ENCODE data around the gene GPR137.
"Not testable (repeated sequence)": the region's sequence is repeated elsewhere in the genome, so short reads cannot be mapped to it uniquely, and the experiment has no call there.

The GPR137 gene, protein sequence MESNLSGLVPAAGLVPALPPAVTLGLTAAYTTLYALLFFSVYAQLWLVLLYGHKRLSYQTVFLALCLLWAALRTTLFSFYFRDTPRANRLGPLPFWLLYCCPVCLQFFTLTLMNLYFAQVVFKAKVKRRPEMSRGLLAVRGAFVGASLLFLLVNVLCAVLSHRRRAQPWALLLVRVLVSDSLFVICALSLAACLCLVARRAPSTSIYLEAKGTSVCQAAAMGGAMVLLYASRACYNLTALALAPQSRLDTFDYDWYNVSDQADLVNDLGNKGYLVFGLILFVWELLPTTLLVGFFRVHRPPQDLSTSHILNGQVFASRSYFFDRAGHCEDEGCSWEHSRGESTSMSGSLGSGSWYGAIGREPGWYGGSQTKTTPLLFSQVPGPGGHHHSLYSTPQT

DNA sequence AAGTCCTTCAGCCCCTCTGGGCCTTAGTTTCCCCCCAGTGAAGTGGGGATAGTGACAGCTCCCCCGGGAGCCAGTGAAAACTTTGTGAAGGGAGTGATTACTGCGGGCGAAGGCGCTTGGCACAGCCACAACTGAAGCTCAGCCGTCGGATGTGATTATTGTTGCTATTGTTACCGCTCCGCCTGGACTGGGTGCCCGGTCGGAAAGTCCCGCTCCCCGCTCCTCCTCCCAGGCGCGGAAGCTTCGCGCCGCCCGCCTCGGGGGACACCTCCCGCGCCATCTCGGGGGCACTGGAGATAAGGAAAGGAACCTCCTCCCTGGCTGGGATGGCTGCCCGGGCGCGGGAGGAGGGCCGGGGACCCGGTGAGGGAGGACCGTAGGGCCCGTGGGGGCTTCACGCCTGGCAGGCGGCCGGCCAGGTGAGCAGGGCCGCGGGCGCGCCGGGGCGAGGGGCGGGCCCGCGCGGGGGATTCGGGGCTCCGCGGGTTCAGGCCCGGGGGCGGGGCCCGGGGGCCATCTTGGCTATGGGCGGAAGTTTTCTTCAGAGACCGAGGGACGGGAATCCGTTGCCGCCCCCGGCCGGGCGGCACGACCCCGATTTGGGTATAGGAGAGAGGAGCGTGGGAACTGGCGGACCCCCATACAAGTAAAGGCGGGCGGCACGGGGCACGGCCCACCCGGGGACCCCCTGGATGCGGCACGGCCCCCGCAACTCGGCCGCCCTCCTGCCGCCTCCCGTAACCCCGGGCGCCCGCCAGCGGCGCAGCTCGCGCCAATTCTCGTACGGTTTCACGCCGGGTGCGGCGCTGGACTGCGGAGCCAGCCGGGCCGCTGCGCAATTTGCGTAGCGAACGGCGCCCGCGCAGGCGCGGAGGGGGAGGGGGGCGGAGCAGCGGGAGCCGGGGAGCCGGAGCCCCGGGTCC, at the start of gene GPR137:
Gene GPR137, plus strand, starts transcription at position 887 of the 923 bp plus-strand sequence. CDS start 677 bp downstream, outside the sequence.
- peak; percentile 91 to 93 for DNase-seq

DNA sequence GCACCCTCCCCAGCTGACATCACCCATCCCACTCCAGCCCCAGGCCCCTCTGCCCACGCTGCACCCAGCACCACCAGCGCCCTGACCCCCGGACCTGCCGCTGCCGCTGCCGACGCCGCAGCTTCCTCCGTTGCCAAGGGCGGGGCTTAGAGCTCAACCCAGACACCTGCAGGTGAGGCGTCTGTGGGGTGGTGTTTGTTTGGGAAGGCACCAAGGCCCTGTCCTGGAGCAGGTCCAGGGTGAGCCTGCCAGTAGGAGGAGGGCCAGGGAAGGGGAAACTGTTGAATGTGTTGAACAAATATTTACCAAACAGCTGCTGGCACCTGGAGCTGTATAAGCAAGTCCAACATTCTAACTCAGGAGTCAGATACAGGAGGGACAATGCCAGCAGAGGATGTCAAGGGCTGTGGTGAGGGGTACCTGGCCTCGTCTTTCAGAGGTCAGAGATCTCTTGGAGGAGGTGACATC, 48.1 kb upstream of the GPR137 start:
- DNase-seq: no peak

DNA sequence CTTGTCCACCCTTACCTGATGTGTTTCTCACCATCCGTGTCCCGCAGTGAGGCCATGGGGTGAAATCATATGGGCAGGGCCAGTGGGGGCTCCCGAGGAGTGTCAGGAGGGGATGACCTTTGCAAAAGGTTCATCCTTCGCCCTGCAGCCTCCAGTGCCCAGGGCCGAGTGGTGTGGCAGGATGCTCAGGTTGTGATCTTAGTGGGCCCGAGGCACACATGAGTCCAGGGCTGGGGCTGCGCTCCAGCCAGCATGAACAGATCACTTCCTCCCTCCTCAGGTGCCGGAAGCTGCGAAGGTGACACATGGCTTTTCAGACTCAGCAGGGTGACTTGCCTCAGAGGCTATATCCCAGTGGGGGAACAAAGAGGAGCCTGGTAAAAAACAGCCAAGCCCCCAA, 47.6 kb upstream of the GPR137 start:
- DNase-seq: no peak

DNA sequence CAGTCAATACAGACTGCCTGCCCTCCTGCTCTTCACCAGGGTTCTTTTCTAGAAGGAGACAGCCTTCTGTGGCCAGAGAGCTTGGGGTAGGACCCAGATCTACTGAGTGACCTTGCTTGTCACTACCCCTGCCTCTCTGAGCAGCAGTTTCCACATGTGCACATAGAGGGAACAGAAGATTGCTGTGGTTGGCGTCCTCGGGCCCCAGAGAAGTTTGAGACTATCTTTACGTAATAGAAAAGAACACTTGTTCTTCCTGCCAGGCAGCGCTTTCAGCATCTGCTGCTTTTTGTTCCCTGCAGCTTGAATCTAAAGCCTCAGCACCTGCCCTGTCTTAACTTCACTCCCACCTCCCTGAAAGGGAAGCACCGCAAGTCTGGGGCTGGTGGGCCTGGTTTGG, 46.6 kb upstream of the GPR137 start:
- no peak for DNase-seq

DNA sequence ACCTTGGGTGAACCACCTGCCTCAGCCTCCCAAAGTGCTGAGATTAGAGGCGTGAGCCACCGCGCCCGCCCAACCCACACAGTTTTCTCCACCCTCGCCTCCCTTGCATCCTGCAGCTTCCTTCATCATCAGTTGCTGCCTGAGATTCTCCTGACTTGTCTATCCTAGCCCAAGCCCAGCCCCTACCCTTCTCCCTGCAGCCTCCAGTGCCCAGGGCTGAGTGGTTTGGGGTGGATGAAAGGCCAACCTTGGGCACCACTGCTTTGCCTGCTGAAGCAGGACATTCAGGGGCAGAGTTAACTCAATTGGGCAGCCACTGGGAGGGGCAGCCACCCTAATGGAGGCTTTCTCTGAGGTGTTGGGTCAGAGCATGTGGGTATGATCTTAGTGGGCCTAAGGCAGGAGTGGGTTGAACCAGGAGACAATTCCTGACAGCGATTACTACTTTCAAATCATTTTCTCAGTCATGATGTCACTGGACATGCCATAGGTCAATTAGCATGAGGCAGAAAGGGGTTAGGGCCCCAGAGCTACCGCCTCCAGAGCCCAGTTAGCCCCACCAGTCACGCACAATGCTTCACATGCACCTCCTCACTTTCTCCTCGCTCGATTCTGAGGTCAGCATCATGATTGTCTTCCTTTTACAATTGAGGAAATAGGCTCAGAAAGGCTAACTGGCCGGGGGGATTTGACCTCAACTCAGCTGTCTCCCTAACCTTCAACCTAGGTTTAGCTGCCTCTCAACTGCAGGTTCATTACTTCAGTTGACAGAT, 45.8 kb upstream of the GPR137 start:
- peak in 1 of 2 donors; percentile 82 for DNase-seq

DNA sequence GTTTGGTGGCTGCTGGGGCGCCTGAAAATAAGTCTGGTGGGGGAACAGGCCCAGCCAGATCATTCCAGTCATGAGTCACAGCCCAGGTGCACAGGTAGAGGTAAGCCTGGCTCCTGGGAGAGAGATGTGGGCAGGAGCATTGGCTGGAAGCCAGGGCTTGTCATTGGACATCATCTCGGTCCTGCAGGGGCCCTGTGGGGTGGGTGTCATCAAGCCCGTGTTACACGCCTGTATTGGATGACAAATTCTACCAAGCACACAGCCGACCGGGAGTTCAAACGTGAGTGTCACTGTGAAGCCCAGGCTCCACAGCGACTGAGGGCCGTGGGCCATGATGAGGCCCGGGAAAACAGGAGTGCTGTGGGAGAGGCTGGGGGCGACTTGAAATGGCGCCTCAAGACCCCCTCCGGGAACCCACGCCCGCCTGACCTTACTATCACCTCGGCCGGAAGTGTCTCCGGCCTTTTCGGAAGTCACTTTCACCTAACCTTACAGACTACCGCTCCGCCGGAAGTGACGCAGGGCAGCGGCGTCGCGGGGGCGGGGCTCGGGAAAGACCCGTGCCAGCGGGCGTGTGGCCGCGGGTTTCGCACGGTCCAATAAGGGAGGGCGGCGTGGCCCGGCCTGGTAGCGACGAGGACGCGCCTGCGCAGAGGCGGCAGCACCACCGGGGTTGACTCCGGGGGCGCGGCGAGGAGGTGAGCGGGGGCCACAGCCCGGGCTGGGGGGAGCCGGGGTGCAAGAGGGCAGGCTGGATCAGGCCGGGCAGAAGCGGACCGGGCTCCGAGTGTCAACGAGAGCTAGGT, 45.0 kb upstream of the GPR137 start, which contains the start of gene FKBP2:
Gene FKBP2, plus strand, starts transcription at position 661 of the 806 bp plus-strand sequence. CDS start 1,293 bp downstream, outside the sequence.
- peak; percentile 98 to 99 for DNase-seq

DNA sequence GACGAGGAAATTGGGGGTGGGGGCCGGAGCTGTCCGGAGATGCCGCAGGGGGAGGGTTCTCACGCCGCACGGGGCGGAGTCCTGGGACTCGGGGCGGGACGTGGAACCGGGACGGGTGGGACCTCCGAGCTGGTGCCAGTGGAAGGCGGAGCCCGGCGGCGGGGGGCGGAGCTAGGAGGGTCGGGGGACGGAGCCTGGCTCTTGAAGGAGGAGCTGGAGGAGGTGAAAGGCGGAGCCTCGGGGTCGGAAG, 44.5 kb upstream of the GPR137 start:
- peak in 1 of 2 donors; percentile 100 for DNase-seq

DNA sequence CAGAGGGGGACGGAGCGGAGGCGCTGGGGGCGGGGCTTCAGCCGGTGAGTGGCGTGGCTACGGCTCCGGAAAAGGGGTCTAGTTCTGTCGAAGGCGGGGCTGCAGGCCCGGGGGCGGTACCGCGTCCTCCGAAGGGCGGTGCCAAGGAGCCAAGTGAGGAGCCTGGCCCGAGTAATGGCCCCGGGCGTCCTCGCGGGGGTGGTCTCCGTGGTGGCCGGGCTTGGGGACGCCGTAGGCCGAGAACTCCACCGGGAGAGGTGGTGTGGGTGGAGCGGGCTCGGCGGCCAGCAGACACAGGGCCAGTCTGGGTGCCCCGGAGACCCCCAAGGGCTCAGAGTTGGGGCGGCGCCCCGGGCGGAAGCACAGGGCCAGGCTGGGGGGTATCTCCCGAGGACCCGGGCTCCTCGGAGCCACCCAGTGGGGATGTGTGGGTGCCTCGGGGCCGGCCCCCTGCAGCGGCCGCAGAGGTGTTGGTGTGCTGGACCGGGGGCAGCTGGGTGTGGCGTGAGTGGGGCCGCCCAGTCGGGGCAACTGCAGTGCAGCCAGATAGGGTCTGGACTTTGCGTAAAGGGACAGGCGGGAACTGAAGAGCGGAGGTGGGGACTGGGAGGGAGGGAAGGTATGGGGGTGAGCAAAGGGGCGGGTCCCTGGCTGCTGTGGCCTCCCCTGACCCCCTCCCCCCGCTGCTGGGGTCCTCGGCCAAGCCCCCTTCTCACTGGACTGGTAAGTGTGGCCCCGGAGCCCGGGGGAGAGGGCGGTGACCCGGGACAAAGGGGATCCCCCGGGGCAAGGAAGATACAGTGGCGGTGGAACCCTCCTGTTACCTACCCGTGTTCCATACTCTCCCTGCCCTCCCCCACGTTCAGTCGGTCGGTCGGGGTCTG, 43.9 kb upstream of the GPR137 start:
- DNase-seq: peak; percentile 19 to 100

DNA sequence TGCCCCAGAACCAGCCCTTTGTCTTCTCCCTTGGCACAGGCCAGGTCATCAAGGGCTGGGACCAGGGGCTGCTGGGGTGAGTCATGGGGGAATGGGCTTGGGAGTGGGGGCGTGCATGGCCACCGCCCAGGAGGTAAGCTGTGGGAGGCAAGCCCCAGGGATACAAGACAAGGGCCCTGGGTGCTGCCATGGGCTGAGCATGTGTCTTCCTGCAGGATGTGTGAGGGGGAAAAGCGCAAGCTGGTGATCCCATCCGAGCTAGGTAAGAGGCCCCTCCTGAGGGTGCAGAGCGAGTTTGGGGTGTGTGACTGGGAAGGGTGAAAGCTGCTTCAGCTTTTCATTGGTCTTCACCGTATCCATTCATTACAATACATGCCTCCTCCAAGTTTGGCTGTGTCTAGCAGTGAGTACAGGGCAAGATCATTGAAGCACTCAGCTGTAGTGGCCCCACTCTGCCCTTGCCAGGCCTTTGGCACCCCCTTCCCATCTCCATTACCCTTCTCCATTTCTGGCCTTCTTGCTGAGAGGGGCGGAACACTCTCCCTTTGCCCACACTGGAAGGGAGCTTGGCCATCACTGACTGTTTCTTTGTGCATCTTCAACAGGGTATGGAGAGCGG, 42.3 kb upstream of the GPR137 start:
- DNase-seq: no peak

DNA sequence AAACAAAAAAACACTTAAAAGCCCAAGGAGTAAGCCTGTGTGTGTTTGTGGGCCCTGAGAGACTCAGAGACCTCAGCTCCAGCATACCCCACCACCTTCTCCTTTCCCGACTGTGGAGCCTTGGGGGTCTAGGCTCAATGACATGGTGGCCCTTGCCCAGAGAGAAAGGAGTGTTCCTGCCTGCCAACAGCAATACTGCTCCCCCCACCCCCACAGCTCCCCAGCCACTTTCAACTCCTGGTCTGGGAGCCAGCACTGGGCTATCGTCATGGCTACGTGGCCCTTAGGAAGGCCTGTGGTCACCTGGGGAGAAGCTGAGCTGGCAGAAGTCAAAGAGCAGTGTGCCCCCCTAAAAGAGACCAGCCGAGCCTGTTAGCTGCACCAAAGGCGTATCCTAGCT, 41.5 kb upstream of the GPR137 start:
- no peak for DNase-seq

DNA sequence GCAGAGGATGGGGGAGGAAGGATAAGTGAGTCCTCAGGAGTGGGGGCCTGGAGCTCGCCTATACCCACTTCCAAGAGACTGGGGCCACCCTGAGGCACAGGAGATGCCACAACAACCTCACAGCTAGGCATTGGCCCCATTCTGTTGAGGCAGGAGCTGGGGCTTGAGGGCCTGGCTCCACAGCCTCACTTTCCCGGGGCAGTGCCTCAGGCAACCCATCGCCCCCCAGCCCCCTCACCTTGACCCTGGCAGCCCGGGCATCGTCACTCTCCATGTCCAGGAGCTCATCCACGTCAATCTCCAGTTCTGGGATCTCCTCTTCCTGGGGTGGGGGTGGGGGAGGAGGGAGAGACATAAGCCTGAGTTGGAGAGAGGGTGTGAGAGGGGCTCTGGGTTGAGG, 40.7 kb upstream of the GPR137 start:
- DNase-seq: no peak

DNA sequence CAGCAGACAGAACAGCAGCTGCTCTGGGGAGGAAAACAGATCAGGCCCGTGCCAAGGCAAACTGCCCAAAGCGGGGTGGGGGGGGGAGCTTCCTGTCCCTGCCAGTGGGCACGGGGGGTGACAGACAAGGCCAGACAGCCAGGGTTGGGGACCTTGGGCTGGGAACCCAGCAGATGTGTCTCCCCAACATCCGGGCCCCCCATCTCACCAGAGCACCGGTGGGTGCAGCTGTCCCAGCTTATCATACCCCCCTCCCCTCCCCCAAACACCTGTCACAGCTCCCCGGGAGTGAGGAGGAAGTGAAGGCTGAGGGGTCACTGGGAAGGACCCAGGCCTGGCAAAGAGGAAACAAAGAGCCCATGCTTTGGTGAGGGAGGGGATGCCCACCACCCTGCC, 40.2 kb upstream of the GPR137 start:
- DNase-seq: peak; percentile 55

DNA sequence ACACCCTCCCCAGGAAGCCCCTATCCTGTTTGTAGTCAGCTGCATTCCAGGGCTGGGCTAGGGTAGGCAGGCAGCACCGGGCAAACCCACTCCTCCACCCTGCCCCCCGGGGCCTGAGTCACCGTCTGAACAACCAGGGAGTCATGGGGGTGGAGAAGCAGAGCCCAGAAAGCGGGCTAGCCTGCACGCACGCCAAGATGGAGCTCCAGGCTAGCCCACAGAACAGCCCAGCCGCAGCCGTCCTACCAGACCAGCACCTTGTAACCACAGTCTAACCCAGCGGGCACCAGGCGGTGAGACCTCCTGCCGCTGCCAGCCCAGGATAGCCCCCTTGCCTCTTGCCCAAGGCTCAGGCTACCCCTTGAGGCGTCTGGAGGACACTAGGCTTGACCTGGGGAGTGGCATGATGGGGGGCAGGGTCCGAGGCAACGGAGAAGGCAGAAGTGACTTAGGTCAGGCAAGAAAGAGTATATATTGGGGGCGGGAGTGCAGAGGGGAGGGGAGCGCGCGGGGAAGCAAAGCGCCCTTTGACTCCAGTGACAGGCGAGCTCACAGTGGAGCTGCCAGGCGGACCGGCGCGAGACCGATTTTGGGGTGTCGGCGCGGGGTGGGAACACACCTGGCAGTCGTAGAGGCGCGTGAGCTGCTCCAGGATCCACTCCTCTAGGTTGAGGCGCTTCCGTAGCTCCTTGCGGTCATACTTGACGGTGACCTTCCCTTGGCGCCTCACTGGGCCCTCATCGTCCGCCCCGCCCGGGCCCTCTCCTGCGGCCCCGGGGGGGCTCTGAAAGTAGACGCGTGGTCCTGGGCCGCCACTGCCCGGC, 39.6 kb upstream of the GPR137 start:
- peak; percentile 57 to 74 for DNase-seq

DNA sequence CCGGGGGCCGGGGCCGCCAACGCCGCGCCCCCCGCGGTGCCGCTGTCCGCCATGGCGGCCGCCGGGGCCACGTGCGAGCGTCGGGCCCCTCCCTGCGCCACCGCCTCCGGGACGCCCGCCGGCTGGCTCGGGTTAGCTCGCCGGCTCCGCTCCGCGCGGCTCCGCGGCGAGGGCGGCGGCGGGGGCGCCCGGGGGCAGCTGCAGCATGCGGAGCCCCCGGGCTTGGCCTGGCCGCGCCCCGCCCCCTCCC, 39.1 kb upstream of the GPR137 start:
- DNase-seq: not testable (repeated sequence)

DNA sequence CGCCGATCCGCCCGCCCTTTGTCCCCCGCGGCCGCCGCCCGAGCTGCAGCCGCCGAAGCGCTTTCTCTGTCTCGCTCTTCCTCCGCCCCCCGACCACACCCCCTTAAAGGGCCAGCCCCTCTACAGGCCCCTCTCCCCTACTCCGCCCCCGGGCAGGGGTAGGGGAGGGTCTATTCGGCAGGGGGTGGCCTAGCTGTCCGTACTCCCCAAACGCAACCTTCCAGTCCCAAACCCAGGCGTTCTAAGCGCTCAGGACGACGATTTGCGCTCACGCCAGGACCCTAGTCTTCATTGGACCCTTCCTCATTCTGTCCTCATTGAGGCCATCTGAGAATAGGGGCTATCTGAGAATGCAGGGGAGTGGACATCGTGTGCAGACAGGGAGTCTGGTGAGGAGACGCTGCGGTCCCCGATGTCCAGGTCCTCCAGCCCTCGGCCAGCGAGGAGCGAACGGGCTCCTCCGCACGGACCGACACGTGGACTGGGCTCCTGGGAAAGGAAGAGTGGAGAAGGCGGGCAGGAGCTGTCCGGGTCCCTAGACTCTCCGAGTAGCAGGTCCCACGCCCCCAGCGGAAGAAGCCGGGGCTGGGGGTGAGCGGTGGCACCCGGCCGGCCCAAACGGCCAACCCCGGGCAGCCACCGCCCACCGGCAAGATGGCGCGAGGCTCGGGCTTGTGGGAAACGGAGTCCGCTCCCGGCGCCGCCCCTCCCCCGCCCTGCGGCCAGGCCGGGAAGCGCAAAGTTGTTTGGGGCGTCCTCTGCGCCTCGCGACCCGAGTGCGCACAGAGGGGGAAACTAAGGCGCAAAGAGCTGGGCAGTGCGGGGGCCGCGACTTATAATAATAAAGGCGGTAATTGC, 38.5 kb upstream of the GPR137 start, which contains the start of gene PPP1R14B:
Gene PPP1R14B, minus strand, starts transcription at position 73 of the 858 bp plus-strand sequence. CDS start 270 bp downstream, outside the sequence.
- peak; percentile 77 to 81 for DNase-seq

DNA sequence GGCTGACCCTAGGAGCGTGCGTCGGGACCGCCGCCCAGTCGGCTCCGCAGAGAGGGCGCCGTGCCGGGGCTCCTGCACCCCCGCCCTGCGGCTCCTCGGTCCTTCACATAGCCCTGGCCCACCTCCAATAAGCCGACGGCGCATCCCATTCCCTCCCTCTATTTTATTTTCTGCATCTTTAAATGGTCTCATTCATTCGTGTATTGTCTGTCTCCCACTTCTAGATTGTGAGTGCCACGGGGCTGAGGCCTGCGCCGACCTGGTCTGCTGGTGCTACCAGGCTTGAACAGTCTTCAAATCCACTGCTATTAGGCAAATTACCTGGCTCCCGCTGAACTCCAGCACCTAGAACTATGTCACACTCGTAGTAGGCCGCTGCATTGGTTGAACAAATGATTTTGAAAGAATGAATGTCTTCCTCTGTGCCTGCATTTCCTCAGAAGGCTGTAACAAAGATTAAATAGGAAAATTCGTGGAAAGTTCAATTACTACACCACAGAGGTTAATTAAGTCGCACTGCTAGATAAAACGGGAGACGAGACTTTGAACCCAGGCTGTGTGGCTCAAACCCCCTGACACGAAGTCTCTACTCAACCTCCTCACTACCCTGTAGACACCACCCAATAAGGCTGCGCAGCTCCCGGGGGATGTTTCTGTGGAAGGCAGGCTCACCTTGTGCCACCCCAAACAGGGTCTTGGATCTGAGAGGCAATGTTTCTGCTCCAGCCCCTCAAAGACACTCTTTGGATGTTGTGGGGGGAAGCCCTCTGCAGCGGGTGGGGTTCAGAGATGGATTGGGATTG, 37.7 kb upstream of the GPR137 start:
- DNase-seq: no peak

DNA sequence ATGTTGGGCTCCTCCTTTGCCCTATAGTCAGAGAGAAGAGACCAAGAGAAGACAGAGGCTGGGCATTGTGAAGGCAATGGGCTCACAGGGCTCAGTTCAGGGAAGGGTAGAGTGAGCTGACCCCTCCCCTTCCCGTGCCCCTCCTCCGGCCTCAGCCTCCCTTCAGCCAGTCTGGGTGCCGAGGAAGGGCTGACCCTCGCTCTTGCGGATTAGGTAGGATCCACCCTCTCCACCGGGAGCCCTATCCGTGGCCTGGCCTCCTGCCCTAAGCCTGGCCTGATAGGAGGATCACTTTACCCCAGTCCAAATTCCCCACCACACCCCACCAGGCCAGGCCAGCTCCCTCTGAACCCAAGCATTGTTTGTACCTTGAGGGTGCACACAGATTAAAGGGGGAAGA, 37.1 kb upstream of the GPR137 start:
- no peak for DNase-seq

DNA sequence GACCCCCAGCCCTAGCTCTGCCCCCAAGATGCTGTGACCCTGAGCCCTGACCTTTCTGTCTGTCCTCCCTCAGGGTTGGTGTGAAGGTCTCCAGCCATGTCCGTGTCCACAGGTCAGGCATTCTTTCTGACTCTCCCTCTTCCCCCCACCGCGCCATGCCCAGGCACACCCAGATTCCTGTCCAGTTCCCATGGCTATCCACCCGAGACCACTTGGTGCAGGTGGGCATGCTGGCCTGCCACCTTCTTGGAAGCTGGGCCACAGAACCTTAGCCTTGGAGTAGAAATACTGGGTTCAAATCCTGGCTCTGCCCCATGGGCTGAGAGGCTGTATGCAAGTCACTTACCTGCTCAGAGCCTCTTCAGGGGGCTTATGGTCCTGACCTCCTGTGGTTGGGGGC, 36.6 kb upstream of the GPR137 start:
- DNase-seq: no peak

All from CD4-positive, alpha-beta T cell treated with Interleukin-4 for 1 hour (primary cell).